Measurements from ENCODE around the gene CCL11.
A peak's percentile ranks its signal among the peaks of the same experiment; 100 is the strongest.

Gene CCL11

DNA sequence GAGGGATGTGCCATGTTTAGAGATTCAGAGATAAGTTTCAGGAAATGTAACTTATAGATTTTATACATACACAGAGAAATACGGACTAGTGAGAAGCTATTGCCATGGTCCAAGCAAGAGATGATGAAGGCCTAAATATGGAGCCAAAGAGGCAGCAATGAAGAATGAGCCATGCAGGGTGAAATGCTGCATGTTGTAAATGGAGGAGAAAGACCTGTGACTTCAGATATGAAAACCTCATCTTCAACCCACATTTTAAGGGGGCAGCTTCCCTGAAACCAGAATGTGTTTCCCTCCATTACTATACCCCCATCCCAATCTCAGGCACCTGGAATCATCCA lies 27.6 kb upstream of the CCL11 start:
- DNase-seq, result no peak

DNA sequence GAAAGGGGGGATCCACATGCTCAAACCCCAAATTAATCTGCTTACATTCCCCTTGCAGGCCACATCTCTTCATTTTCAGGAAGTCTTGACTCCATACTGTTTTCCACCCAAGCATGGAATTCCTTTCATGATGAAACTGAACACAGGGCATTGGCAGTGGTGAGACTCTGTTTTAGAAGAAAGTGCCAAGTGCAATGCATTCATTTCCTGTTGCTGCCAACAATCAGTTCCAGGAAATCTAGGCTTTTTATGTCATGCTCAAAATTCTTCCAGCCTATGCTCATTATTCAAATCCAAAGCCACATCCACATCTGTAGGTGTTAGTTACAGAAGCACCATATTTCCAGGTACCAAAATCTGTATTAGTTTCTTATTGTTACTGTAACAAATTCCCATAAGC lies 26.4 kb upstream of the CCL11 start:
- DNase-seq, result no peak

- DNase-seq, result no peak
Measured at GRCh38 chr17:34260861-34261260, 24.7 kb upstream of the CCL11 start.

- peak; percentile 29 for DNase-seq
Measured at GRCh38 chr17:34261568-34262337, 23.8 kb upstream of the CCL11 start.

- DNase-seq, result peak; percentile 29
Measured at GRCh38 chr17:34265711-34266110, 19.8 kb upstream of the CCL11 start.

DNA sequence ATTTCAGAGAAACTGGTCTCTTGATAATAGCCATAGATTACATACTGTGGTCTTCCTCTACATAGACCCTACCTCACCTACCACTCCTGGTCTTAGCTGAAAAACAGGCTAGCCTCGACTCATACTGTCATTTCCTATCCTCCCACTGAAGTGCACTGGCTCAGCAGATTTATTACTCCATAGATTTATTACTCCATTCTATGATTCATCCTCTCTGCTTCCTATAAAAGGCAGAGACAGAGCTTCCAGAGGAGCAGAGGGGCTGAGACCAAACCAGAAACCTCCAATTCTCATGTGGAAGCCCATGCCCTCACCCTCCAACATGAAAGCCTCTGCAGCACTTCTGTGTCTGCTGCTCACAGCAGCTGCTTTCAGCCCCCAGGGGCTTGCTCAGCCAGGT lies 15.6 kb upstream of the CCL11 start, which contains the start of gene CCL7:
Gene CCL7 (plus strand): TSS at position 253 of the 400 bp plus-strand sequence. CDS start 70 bp downstream, at position 323.
- no peak for DNase-seq

DNA sequence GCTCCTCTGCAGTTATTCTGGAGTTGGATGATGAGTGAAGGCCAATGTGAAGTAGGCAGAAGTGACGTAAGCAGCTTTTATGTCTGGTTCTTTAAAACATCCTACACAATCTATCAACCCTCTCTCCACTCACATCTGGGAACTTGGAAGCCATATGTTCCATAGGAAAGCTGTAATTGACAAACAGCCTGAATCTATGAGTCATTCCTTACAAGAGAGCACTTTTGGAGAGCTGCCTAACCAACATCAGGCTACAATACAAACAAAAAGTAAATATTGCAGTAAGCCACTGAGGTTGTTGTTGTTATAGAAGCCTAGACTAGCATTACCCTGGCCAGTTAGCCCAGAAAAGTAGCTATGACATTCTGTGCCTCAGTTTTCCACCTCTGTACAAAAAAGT lies 9.7 kb upstream of the CCL11 start:
- DNase-seq, result no peak

DNA sequence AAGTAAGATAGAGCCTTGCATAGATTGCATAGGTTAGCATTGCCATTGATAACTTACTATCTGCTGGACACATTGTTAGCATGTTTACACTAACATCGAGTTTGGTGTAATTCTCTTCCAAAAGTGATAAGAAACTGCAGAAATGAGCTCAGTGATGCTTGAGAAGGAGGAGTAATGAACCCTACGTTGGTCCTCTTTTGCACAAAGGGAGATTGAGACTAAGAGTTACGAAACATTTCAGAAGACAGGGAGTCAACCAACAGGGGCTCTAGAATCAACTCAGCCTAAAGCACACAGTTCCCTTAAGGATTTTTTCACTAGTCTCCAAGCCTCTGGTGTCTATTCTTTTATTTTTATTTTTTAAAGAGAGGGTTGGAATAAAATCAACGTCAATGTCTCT lies 8.7 kb upstream of the CCL11 start:
- no peak for DNase-seq

GRCh38 chr17:34283571-34283970 lies 2.0 kb upstream of the CCL11 start:
- DNase-seq, result no peak

- no peak for DNase-seq
Measured at GRCh38 chr17:34287875-34288274, 2.3 kb downstream of the CCL11 start.

- no peak for DNase-seq
Measured at GRCh38 chr17:34290586-34290985, 5.0 kb downstream of the CCL11 start.

- DNase-seq, result no peak
Measured at GRCh38 chr17:34291721-34292348, 6.3 kb downstream of the CCL11 start.

- no peak for DNase-seq
Measured at GRCh38 chr17:34299027-34299426, 13.5 kb downstream of the CCL11 start.

DNA sequence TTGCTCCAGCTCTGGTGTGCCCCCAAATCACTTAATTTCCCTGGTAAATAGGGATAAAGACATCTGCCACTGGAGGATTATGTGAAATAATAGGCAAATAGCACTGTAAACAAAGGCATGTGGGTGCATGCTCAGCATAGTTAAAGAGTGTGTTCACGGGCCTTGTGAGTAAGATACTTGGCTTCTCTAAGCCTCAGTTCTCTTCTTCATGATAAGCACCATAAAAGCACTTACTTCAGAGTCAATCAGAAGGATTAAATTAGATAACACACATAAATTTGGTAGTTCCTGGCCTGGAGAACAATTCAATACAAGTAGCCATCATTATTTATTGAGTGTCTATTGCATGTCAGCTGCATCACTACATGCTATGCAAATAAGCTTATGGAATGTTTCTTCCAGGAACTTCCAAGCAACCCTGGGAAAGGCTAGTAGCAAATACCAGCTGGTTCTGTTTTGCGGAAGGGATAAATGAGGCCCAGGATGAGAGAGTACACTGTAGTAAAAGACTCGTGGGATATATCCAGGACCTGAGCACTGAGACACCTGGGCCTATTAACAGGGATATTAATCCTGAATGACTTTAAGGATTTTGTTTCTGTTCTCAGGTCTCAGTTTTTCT lies 14.5 kb downstream of the CCL11 start:
- DNase-seq, result no peak

- peak; percentile 24 for DNase-seq
Measured at GRCh38 chr17:34300652-34301370, 15.3 kb downstream of the CCL11 start.

DNA sequence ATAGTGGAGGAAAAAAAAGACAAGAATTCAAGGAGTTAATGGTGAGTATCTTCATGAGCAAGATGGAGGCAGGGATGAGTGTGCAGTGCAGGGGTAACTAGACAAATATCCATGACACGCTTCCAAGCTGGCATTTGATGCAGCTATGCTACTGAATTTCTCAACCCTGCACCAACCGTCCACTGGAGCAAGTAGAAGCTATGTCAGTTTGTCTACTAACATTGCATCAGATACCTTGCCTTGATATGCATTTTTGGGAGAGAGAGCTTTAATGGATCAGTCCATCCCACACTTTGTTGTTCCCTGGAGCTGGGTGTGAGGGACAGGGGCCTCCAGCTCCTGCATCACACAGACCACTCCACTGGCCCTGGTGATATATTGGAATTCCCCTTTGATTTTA lies 16.4 kb downstream of the CCL11 start:
- DNase-seq, result no peak

DNA sequence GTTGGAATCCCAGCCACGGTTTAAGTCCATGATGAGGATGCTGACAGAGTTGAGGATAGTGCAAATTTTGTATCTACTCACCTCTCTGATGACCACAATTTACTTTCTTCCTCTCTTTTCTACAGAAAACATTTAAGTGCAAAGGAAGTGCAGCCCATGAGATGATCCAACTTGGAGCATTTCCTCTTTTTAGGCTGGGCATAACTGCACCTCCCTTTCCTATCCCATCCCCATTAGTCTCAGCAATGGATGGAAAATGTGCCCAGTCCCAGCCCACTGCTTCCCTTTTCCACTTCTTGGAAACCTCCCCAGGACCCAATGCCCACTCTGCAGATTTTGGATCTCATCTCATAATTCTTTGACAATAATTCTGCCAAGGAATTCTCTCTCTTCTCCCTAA lies 17.1 kb downstream of the CCL11 start:
- peak; percentile 61 for DNase-seq

- DNase-seq, result no peak
Measured at GRCh38 chr17:34303606-34304005, 18.1 kb downstream of the CCL11 start.

GRCh38 chr17:34305061-34305460 lies 19.5 kb downstream of the CCL11 start:
- no peak for DNase-seq

DNA sequence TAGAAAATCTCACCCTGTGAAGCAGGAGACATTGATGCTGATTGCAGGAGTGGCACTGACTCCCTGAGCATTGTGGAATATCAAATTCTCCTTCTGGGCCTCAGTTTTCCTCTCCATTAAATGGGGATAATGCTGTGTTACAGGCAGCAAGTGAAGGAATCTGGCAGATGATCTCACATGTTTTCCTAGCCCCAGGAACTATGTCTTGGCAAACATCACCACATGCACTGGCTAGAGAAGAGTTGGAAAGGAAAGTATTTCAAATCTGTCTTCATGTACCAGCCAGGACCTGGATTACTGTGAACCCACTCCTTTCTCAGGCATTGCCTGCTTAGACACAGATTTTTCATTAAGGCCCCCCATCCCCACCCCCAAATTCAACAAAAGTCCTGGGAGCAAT lies 20.1 kb downstream of the CCL11 start:
- DNase-seq, result no peak

DNA sequence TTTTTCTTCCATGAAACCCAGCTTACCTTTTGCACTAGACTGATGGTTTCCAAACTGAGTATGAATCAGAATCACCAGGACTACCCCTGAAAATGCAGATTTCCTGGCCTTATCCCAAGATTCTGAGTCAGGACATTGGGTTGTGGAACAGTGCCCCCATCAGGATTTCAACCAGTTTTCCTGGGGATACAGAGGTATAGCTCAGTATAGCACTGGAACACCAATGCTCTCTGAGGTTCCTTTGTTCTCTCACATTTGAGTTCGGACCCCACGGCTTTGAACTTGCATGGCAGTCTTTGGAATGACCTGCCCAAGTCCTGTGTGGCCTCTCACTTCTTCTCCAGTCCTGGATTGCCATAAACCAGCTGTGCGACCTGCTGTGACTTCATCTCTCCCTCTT lies 20.9 kb downstream of the CCL11 start:
- DNase-seq, result no peak

DNA sequence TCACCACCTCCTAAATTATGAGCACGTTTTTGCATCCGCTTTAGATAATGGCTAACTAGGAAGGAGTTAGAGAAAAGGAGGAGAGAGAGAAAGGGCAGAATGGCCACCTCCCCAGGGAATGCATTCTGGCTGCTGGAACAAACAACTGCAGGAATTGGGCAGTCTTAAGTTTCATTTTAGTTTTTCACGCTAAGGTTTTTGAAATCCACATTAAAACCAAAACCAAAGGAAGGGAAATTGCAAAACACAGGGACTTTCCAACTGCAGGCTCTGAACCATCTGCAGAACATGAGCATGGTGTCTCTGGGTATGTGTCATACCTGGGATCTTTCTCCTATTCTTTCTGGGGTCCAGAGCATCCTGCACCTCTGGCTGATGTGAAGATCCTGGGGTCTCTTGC lies 21.6 kb downstream of the CCL11 start:
- peak; percentile 52 for DNase-seq

DNA sequence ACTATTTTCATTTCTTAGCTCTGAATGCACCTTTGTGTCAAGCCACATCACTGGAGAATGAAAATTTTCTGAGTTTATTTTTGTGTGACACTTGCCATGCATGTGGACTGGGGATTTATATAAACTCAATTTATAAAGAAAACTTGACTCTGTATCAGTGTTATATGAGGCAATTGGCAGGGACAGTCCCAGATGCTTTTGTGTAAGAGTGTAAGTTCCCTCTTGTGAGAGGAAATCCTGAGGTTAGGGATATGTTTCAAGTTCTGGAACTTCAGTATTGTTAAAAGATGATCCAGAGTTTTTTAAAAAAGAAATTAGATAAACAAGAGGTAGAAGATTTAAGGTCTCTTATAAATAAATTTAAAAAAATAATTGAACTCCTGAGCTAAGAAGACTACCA lies 22.8 kb downstream of the CCL11 start:
- peak; percentile 4 for DNase-seq

DNA sequence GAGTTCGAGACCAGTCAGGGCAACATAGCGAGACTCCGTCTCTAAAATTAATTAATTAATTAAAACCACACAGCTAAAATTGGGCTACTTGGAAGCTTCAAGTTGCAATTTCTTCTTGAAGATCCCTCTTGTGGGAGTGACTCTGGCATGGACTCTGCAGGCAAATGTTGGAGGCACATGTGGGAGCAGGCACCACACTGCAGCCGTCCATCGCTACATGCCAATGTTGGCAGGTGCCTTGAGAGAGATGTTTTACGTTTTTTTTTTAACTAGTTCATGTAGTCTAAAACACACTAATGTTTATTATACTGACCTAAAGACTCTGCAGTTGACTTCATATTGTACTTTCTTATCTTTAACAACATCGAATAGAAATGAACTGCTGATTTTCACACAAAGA lies 25.7 kb downstream of the CCL11 start:
- no peak for DNase-seq
